Measurements from ENCODE around the gene CDKN2B.

GRCh38 chr9:22029231-22029630, 20.1 kb upstream of the CDKN2B start:
- TF ChIP-seq HDAC2 (IDR thresholded peaks at IDR 0.05) (no peak), CTCF (IDR thresholded peaks at IDR 0.05) (no peak), MAZ (IDR thresholded peaks at IDR 0.05; ENCODE audit: borderline replicate concordance, low read depth, low read length) (no peak), CBX8 (IDR thresholded peaks at IDR 0.05) (no peak)
